ENCODE results near the gene HMGB1.

GRCh38 chr13:30502237-30502636 lies 36.5 kb upstream of the HMGB1 start:
- TF ChIP-seq, protein P1, sequence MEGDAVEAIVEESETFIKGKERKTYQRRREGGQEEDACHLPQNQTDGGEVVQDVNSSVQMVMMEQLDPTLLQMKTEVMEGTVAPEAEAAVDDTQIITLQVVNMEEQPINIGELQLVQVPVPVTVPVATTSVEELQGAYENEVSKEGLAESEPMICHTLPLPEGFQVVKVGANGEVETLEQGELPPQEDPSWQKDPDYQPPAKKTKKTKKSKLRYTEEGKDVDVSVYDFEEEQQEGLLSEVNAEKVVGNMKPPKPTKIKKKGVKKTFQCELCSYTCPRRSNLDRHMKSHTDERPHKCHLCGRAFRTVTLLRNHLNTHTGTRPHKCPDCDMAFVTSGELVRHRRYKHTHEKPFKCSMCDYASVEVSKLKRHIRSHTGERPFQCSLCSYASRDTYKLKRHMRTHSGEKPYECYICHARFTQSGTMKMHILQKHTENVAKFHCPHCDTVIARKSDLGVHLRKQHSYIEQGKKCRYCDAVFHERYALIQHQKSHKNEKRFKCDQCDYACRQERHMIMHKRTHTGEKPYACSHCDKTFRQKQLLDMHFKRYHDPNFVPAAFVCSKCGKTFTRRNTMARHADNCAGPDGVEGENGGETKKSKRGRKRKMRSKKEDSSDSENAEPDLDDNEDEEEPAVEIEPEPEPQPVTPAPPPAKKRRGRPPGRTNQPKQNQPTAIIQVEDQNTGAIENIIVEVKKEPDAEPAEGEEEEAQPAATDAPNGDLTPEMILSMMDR (IDR thresholded peaks at IDR 0.05; ENCODE audit: low read depth, low read length) = no peak
- TF ChIP-seq POLR2A (IDR thresholded peaks at IDR 0.05; ENCODE audit: extremely low read depth, insufficient read length) = no peak
- TF ChIP-seq MYC (IDR thresholded peaks at IDR 0.05; ENCODE audit: low read depth, low read length) = no peak
